ENCODE data around the gene SOX6.

DNA sequence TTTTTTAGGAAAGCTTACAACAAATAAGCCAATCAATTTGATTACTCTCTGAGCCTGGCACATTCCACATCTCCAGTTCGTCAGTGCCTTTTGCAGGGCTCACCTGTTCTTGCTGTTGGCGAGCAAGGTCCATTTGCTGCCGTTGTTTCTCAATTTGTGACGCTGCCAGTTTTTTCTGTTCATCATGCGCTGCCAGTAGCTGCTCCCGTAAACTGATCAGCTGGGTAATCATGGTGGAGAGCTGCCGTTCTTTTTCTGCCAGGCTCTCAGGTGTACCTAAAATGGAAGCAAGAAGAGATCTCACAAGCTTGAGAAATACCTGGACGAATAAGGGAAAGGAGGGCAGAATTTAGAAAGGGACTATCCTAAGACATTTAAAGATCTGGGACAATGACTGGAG is 169.7 kb downstream of the SOX6 start:
- TF ChIP-seq CTCF (IDR thresholded peaks at IDR 0.05) (no peak), EZH2 (IDR thresholded peaks at IDR 0.05) (no peak)
